CD4-positive, alpha-beta T cell treated with Interleukin-21 for 1 hour (primary cell): ENCODE data around the gene NUP205.
A peak's percentile ranks its signal among the peaks of the same experiment; 100 is the strongest.

ENCODE experiments used
- DNase-seq: peaks from one replicate; pipeline ENCODE4 v3.0.0-alpha.2; 2020

Gene NUP205

DNA sequence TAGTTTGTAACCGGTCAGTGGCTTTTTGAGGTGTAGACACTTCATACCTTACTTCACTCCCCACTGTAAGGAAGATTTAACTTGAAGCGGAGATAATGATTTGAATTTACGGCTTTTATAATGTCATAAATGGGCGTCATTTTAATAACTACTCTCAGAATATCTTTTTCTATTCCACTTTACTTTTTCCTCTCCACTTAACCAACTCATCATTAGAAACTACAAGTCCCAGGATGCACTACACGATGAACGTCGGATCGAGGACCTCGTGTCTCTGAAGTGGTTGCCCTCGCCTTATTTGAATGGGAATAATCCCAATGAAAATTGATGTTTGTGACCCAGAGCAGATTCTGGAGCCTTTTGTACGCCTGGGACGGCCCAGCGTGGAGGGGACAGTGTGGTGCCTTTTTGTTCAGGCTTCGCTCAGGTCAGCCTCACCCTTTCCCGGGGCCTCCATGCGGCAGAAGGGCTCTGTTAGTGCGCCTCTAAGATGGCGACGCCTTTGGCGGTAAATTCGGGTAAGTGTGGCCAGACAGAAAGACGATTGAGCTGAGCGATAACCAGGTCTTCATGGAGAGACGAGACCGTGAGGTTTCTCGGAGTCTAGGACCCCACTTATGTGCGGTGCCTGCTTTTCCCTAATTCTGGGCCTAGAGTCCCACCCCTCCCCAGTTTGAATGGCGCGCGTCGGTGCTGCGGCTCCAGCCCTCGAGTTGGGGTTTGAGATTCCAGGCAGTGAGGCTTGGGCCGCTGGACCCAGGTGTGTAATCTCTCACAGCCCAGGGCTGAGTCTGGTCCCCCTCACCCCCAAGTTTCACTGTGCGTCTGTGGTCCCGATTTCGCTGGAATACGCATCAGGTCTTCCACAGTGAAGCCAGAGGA is at the start of gene NUP205:
TSS of gene NUP205 (plus strand) at position 463 of the 882 bp plus-strand sequence. CDS start at position 491, 28 bp downstream.
- DNase-seq: peak; percentile 85

DNA sequence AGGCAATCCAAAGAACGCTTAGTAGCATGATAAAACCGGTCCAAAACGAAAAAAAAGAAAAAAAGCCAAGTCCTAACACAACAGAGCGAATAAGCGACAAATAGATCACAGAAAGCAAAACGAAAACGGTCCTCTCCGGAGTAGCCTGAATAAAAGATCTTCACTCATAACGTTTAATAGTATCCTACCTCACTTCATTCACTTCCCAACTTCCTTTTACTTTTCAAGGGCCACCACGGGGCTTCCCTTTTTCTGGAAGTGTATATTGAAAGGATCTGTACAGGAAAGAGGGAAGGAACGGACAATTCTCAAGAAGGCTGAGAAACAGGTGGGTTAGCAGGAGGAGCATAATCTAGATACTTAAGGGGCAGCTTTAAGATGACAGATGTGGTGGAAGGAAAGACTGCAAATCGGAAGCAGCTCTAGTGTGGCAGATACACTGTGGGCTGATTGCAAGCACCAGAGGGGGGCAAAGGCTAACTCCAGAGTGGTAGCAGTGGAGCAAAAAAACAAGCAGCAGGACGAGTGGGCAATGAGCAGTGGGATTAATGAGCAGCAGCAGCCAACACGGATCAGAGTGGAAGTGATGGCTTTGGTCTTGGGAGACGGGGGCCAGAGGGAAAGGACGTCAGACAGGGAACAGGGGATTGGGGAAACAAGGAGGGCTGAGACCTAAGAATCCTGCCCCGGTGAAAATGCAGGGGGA is 48.7 kb upstream of the NUP205 start:
- DNase-seq: peak; percentile 49

DNA sequence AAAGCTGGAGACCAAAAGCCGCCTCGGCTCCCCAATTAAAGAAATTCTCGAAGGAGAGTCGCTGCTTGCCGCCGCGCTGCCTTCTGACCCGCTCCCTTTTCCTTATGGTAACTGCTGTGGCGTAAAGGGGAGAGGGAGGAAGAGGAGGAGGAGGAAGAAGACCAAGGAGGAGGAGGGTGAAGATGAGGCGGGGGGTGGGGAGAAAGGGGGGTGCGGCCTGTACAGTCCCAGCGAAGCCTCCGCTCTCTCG is 48.2 kb upstream of the NUP205 start:
- no peak for DNase-seq

DNA sequence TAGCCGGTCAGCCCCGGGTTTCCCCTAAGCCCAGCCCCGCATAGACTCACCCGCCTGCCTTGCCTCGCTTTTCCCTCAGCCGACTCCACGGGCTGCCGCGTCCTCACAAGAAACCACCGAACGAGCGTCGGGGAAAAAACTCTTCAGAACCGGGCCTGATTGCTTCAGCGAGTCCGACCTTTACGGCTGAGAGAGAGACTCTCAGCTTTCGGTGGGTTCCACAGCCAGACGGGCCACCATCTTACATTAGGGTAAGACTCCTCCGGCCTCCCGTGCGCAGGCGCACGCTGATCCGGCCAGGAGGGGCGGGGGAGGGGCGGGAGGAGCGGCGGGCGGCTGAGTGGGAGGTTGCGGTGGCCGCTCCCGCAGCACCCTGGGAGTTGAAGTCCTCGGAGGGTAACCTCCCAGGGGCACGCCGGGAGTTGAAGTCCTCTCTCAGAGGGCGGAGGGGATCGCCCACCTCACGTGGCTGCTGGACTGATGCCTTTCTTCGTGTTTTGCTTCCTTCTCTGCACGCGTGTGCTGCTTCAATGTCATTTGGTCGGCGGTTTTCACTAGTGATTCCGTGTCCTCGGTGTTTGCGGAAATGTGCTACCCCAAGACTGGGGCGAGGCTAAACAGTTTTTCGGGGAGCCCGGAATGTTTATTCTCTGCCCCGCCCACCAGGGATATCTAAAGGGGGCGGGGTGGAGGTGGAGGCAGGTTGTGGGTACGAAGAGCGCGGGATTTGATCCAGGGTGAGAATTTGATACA is 47.7 kb upstream of the NUP205 start, which contains the start of gene CNOT4:
TSS of gene CNOT4 (minus strand) at position 264 of the 753 bp plus-strand sequence. CDS start 71,771 bp downstream, outside the sequence.
- DNase-seq: peak; percentile 98

DNA sequence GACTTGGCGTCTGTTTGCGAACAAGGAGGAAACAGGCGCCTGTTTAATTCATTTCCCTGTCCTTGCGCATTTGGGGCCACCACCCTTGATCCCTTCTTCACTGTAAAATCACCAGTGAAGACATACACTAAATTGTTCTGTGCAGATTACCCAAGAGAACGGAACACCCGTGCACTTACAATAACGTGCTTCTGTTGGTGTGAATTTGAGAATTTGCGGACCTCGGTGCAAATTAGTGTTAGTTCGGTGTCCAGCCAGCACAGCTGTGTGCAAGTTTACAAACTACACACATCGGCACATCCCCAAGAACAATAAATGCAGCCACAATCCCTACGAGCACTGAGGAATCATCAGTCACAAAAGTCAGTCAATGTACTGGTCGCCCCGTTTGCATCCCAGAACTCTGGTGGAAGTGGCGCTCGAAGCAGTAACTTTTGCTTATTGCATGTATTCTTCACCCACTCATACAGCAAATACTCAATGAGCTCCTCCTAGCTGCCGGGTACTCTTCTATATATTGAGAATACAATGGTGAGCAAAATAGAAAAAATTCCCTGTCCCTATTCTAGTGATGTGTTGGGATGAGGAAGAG is 47.0 kb upstream of the NUP205 start:
- no peak for DNase-seq

- peak; percentile 79 for DNase-seq
These were observed 45.4 kb upstream of the NUP205 start for GRCh38 chr7:135512135-135512887.

DNA sequence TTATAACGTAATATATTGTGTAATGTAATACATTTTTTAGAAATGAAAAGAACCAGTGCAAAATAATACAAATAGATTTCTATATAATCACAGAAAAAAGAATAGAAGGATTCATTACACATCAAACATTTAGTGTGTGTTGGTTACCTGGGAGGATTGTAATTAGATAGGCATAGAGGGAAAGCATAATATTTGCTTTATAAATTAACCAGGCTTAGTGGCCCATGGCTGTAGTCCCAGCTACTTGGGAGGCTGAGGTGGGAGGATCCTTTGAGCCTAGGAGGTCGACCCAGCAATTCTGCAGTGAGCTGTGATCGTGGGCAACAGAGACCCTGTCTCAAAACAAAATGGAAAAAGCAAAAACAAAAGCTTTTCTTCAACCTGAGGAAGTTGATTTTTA is 42.9 kb upstream of the NUP205 start:
- no peak for DNase-seq

GRCh38 chr7:135517060-135517459 is 40.7 kb upstream of the NUP205 start:
- DNase-seq: no peak

DNA sequence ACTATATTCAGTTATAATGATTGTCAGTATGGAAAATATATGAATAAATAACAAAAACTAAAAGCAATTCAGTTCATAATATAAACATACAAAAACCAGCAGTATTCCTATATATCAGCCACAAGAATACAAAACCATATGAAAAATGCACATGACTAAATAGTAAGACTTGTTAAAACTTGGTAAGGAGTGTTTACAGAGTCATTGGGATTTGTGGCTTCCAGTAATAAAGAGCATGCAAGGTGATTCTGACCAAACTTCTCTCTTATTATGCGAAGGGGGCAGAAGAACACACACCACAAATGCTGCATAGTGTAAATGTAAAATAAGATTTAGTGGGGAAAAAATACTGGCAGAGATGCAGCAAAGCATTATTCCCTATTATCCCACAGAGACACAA is 39.0 kb upstream of the NUP205 start:
- no peak for DNase-seq

GRCh38 chr7:135519233-135519688 is 38.5 kb upstream of the NUP205 start:
- DNase-seq: no peak

- no peak for DNase-seq
These were observed 37.8 kb upstream of the NUP205 start for GRCh38 chr7:135519871-135520270.

DNA sequence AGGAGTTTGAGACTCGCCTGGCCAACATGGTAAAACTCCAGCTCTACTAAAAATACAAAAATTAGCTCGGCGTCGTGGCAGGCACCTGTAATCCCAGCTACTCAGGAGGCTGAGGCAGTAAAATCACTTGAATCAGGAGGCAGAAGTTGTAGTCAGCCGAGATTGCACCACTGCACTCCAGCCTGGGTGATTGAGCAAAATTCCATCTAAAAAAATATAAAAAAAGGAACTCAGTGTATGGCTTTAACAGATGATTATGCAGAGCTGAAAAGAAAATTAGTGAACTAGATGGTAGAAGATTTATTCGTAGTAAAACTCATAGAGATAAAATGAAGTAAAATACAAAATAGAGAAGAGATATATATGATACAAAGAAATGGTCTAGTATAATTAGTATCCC is 35.2 kb upstream of the NUP205 start:
- no peak for DNase-seq

DNA sequence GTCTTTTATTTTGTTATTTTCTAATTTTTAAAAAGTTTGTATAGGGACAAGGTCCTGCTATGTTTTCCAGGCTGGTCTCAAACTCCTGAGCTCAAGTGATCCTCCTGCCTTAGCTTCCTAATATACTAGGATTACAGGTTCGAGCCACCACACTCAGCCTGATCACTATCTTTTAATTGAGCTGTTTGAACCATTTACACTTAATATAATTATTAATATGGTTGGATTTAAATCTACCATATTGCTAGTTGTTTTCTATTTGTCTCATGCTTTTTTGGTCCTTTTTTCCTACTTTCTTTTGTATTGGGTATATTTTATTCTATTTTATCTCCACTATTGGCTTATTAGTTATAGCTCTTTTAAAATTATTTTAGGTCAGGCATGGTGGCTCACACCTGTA is 34.6 kb upstream of the NUP205 start:
- DNase-seq: no peak

DNA sequence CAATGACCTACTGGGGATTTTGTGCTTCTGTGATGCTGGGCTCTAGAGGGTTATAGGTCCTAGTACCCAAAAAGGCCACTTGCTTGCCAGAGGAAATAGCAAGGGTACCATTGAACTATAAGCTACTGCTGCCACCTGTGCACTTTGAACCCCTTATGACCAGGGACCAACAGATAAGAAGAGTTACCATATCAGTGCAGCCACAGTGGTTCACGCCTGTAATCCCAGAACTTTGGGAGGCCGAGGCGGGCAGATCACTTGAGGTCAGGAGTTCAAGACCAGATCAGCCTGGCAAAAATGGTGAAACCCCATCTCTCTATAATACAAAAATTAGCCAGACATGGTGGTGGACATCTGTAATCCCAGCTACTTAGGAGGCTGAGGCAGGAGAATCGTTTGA is 32.3 kb upstream of the NUP205 start:
- no peak for DNase-seq

DNA sequence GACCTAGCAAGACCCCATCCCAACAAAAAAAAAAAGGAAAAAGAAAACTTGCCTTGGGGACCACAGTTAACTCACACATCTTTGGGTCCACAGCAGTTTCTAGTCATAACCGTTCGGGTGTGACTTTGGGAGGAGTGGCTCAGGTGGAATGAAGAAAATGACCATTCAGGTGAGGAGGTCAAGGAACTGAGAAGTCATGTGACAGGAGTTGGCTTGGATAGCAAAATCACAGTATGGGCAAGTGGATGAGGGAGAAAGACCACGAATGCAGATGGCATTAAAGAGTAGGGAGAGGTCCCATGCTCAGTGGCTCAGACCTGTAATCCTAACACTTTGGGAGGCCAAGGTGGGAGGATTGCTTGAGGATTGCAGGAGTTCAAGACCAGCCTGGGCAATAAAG is 30.7 kb upstream of the NUP205 start:
- no peak for DNase-seq

GRCh38 chr7:135536150-135536549 is 21.6 kb upstream of the NUP205 start:
- DNase-seq: no peak

DNA sequence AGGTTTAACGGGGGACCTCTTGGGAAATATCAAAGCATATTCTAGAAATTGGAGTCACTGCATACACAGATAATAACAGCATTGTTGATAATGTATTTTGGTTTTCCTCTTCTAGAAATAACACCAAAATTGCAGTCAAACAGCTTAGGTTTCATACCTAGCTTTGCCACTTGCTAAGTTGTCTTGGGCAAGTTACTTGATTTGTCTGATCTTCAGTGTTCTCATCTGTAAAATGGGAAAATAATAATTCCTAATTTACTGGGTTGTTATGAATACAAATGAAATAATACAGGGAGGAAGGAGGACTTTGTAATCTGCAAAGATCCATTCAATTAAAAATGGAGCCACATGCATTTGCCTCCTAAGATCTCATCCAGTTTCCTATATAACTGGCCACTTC is 20.3 kb upstream of the NUP205 start:
- no peak for DNase-seq

DNA sequence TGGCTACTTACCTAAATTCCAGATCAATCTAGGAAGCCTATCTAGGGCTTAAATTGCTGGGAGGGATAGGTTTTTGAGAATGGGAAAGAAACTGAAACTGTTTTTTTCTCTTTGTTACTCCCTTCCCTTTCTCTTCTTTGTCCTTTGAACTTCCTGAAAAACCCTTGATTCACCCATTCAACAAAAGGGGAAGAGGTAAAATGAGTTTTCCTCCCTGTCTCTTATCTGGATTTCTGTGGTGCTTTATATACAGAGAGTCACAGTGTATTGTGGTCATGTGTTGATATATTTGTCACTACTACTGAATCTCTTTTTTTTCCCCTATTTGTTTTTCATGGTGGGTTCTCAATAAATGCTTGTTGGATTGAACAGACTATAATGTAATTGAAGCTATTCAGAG is 19.8 kb upstream of the NUP205 start:
- DNase-seq: no peak

DNA sequence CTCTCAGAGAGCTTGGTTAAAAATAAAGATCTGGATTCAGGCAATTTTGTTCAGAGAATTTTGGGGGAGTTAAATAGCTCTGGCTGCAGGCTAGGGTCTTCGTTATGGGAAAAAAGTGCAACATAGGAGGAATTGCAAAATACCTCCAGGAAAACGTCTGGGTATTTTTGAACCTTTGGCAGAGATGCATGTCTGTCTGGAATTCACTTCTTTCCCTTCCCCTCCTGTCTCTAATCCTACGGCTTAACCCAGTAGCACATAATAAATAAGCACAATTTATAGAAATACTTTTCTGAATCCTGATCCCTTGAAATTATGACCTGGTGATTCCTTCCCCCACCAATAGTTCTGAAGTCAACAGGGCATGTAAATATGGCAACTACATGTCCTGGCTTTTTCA is 19.3 kb upstream of the NUP205 start:
- DNase-seq: no peak

DNA sequence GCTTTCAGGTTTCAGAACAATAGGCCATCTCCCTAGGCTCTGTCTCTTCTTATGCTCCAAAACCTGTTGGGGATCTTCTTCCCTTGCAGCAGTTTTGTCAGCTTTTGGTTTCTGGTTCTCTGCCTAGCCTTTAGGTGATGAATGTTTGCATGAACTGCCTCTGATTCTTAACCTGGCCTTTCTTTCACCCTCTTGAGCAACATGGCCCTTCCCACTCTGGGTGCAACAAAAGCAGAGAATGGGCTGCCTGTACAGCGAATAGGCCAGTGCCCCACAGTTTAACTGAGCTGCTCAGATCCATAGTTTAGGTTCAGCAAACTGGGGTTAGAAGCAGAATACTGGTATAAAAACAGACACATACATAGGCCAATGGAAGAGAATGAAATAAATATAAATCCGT is 18.1 kb upstream of the NUP205 start:
- DNase-seq: no peak

DNA sequence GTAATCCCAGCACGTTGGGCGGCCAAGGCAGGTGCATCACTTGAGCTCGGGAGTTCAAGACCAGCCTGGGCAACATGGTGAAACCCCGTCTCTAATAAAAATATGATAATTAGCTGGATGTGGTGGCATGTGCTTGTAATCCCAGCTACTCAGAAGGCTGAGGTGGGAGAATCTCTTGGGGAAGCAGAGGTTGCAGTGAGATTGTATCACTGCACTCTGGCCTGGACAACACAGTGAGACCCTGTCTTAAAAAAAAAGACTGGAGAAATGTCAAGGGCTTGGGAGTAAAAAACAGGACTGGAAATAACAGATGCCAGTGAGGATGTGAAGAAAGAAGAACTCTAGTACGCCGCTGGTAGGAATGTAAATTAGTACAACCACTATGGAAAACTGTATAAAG is 16.7 kb upstream of the NUP205 start:
- no peak for DNase-seq

DNA sequence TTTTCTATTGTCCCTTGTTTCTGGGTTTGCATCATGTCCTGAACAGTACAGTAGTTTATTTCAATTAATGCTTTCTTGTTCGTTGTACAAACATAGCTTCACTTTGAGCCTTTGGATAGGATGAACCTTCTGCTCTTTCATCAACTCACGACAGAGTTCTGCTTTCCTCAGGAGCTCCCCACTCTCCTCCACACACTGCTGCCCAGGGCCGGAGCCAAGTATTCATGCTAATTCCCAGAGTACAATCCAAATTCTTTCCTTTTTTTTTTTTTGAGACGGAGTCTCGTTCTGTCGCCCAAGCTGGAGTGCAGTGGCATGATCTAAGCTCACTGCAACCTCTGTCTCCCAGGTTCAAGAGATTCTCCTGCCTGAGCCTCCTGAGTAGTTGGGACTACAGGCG is 7.5 kb upstream of the NUP205 start:
- DNase-seq: no peak

DNA sequence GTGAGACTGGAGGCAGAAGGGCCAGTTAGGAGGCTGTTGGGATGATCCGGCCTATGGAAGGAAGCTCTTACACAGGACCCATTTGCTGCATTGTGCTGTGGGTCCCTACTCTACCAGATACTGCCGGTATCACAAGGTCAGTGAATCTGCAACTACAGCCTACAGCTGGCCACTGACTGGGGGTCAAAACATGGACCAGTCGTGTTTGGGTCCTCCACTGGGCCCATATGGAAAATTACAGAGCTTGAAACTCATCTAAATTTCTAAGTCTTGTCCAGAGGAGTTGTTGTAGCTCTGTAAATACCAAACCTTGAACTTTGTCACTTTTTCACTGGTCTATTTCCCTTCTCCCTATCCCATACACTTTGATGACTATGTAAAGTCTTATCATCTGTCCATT is 5.6 kb upstream of the NUP205 start:
- no peak for DNase-seq
